Naive thymus-derived CD4-positive, alpha-beta T cell (primary cell): ENCODE measurements around the gene MAP1LC3B2. TPM values are rescaled to one million over a fixed set of nuclear protein-coding genes. Genes with fewer than 3 reads are reported as not detected.

Experiments
- ATAC-seq: fragments of 150-1000 bp; cut with Tn5 transposase; 2 replicates; pipeline ENCODE4 v1.10.0; 2021; ENCODE audit warnings: mild to moderate bottlenecking, moderate library complexity
- CTCF ChIA-PET: fragments of 350-600 bp; sonication (Branson Sonifier 250); formaldehyde crosslinking; loops from one replicate; lab custom pipeline; 2021; ENCODE audit warnings: antibody characterized with exemption; lab: Charles Lee
- POLR2A ChIA-PET: fragments of 350-600 bp; sonication (Branson Sonifier 250); formaldehyde crosslinking; loops from one replicate; lab custom pipeline; 2021; ENCODE audit warnings: antibody characterized with exemption, inconsistent platforms; lab: Charles Lee
- DNase-seq, 9 donors: peaks; one replicate each; pipeline versions ENCODE4 v3.0.0 to v3.0.0-alpha.2; 2020 to 2022; ENCODE audit warnings: mixed read lengths in 1 of 9
- H3K27ac ChIP-seq: one replicate; pipeline ENCODE4 v1.7.0; 2013; ENCODE audit warnings: mild to moderate bottlenecking, low read depth, low read length, moderate library complexity
- H3K27me3 ChIP-seq, 2 donors: one replicate each; pipeline ENCODE4 v1.7.0; 2013; ENCODE audit warnings: low read length in 2 of 2, mild to moderate bottlenecking in 2 of 2, moderate library complexity in 2 of 2; ENCODE audit not compliant: control insufficient read depth in 2 of 2, insufficient read depth in 2 of 2
- H3K36me3 ChIP-seq, 3 experiments: 1 replicate in 2 of 3; 2 replicates in 1 of 3; pipeline ENCODE4 v1.7.0; 2013; ENCODE audit warnings: low read length in 3 of 3, mild to moderate bottlenecking in 3 of 3, moderate library complexity in 1 of 3; ENCODE audit not compliant: insufficient read depth in 3 of 3, control insufficient read depth in 2 of 3
- H3K4me1 ChIP-seq, 2 donors: one replicate each; pipeline ENCODE4 v1.7.0; 2013; ENCODE audit warnings: low read length in 2 of 2, mild to moderate bottlenecking in 2 of 2, moderate library complexity in 1 of 2; ENCODE audit not compliant: control insufficient read depth in 2 of 2, insufficient read depth in 2 of 2
- H3K4me3 ChIP-seq: 2 replicates; pipeline ENCODE4 v1.7.0; 2013; ENCODE audit warnings: mild to moderate bottlenecking, low read length
- H3K9me3 ChIP-seq, 3 experiments: 1 replicate in 2 of 3; 2 replicates in 1 of 3; pipeline ENCODE4 v1.7.0; 2013; ENCODE audit warnings: low read length in 3 of 3; ENCODE audit not compliant: control insufficient read depth in 2 of 3
- H3K27ac Mint-ChIP-seq, 9 donors: one replicate each; pipeline ENCODE4 v1.8.0; 2020 to 2022; ENCODE audit warnings: mixed read lengths in 9 of 9, mild to moderate bottlenecking in 8 of 9, moderate library complexity in 5 of 9, inconsistent platforms in 2 of 9
- H3K27me3 Mint-ChIP-seq, 5 donors: one replicate each; pipeline ENCODE4 v1.8.0; 2021 to 2022; ENCODE audit warnings: mixed read lengths in 5 of 5, mild to moderate bottlenecking in 1 of 5
- H3K36me3 Mint-ChIP-seq, 5 donors: one replicate each; pipeline ENCODE4 v1.8.0; 2020 to 2022; ENCODE audit warnings: mixed read lengths in 5 of 5, mild to moderate bottlenecking in 3 of 5, inconsistent platforms in 1 of 5
- H3K4me1 Mint-ChIP-seq, 7 donors: one replicate each; pipeline ENCODE4 v1.8.0; 2020 to 2022; ENCODE audit warnings: mixed read lengths in 7 of 7, mild to moderate bottlenecking in 3 of 7, inconsistent platforms in 1 of 7
- H3K4me3 Mint-ChIP-seq, 10 donors: one replicate each; pipeline ENCODE4 v1.8.0; 2020 to 2022; ENCODE audit warnings: mild to moderate bottlenecking in 10 of 10, mixed read lengths in 10 of 10, moderate library complexity in 6 of 10, inconsistent platforms in 2 of 10
- H3K9me3 Mint-ChIP-seq, 11 donors: one replicate each; pipeline ENCODE4 v1.8.0; 2020 to 2022; ENCODE audit warnings: mixed read lengths in 11 of 11, mild to moderate bottlenecking in 4 of 11, inconsistent platforms in 1 of 11, moderate library complexity in 1 of 11
- intact Hi-C, 2 donors: fragments of 100-400 bp; cut with micrococcal nuclease; formaldehyde crosslinking; loops; one replicate each; pipeline ENCODE4 v1.15.1; 2023
- polyA plus RNA-seq, 2 donors: library from polyadenylated mRNA; unstranded; fragments of 300-500 nt; fragmentation: Illumina TruSeq; gene quantifications; one replicate each; pipeline ENCODE4 v1.2.3, GENCODE V29; 2021
- total RNA-seq, 6 experiments: library from RNA in 5 of 6; stranded (reverse) in 5 of 6; gene quantifications; 1 replicate in 5 of 6; 2 replicates in 1 of 6; pipeline ENCODE4 v1.2.3 and lab custom pipeline; 2021 to 2026

MAP1LC3B2 gene
- total and polyA plus RNA-seq, 7 experiments from 2014 or later: 0.48 to 6.6 (median 1.7) TPM

- Mint-ChIP-seq H3K36me3 (no peaks in the 10 kb centered on the region), H3K9me3 (peaks cover 0 to 5% (median 0%) of the 10 kb centered on the region in 11 donors), H3K27ac (peak overlapping the region in 3 of 9 donors; percentile 2 to 59 (median 8)), H3K4me1 (peaks cover 0 to 34% (median 16%) of the 10 kb centered on the region in 7 donors), H3K4me3 (no peak overlapping the region), H3K27me3 (peaks cover 0 to 2% (median 0%) of the 10 kb centered on the region in 5 donors)
- no peak for ATAC-seq
- DNase-seq: no peak
- POLR2A ChIA-PET: interaction anchor here (1.7 kb wide), 1 partner anchor 20 kb away, joined by 11 read pairs; the partner anchor contains the start of gene MAP1LC3B2
- CTCF ChIA-PET: interaction anchor here (1.9 kb wide), 1 partner anchor 20 kb away, joined by 5 read pairs; the partner anchor contains the start of gene MAP1LC3B2
- no peak overlapping the region for H3K27ac ChIP-seq
- no peaks in the 10 kb centered on the region for H3K36me3 ChIP-seq
- H3K4me3 ChIP-seq: no peak overlapping the region
- H3K4me1 ChIP-seq: no peaks in the 10 kb centered on the region
- no peaks in the 10 kb centered on the region for H3K9me3 ChIP-seq
- intact Hi-C loops: loop anchor here in 1 of 2 donors (10.0 kb wide), 1 partner anchor 55 kb away; no protein-coding TSS in a partner anchor
- no peaks in the 10 kb centered on the region for H3K27me3 ChIP-seq
These were observed 19.8 kb upstream of the MAP1LC3B2 start for GRCh38 chr12:116539361-116539771.

- Histone ChIP-seq H3K4me1 (no peaks in the 10 kb centered on the region), H3K4me3 (no peak overlapping the region), H3K27ac (no peak overlapping the region), H3K36me3 (no peaks in the 10 kb centered on the region), H3K27me3 (no peaks in the 10 kb centered on the region), H3K9me3 (no peaks in the 10 kb centered on the region)
- ChIA-PET CTCF (interaction anchor here (1.9 kb wide), 1 partner anchor 19 kb away, joined by 5 read pairs; the partner anchor contains the start of gene MAP1LC3B2), POLR2A (interaction anchor here (1.7 kb wide), 1 partner anchor 19 kb away, joined by 11 read pairs; the partner anchor contains the start of gene MAP1LC3B2)
- no peak for ATAC-seq
- H3K27ac Mint-ChIP-seq: peak overlapping the region in 1 of 9 donors; percentile 10
- H3K9me3 Mint-ChIP-seq: peaks cover 0 to 5% (median 0%) of the 10 kb centered on the region in 11 donors
- intact Hi-C loops: loop anchor here in 1 of 2 donors (10.0 kb wide), 1 partner anchor 55 kb away; no protein-coding TSS in a partner anchor
- H3K27me3 Mint-ChIP-seq: peaks cover 0 to 2% (median 0%) of the 10 kb centered on the region in 5 donors
- no peak for DNase-seq
- H3K36me3 Mint-ChIP-seq: no peaks in the 10 kb centered on the region
- peaks cover 0 to 31% (median 11%) of the 10 kb centered on the region in 7 donors for H3K4me1 Mint-ChIP-seq
- no peak overlapping the region for H3K4me3 Mint-ChIP-seq
These were observed 19.2 kb upstream of the MAP1LC3B2 start for GRCh38 chr12:116539905-116540482.

GRCh38 chr12:116540622-116541152 lies 18.5 kb upstream of the MAP1LC3B2 start:
- no peak overlapping the region for H3K4me3 Mint-ChIP-seq
- DNase-seq (no peak), ATAC-seq (no peak)
- ChIA-PET CTCF (interaction anchor here (1.9 kb wide), 1 partner anchor 18 kb away, joined by 5 read pairs; the partner anchor contains the start of gene MAP1LC3B2), POLR2A (interaction anchor here (1.7 kb wide), 1 partner anchor 19 kb away, joined by 11 read pairs; the partner anchor contains the start of gene MAP1LC3B2)
- peaks cover 0 to 5% (median 0%) of the 10 kb centered on the region in 11 donors for H3K9me3 Mint-ChIP-seq
- no peaks in the 10 kb centered on the region for H3K27me3 ChIP-seq
- H3K36me3 ChIP-seq: no peaks in the 10 kb centered on the region
- H3K4me1 ChIP-seq: no peaks in the 10 kb centered on the region
- intact Hi-C loops: no loop called here
- no peak overlapping the region for H3K27ac Mint-ChIP-seq
- H3K9me3 ChIP-seq: no peaks in the 10 kb centered on the region
- peaks cover 0 to 31% (median 10%) of the 10 kb centered on the region in 7 donors for H3K4me1 Mint-ChIP-seq
- no peaks in the 10 kb centered on the region for H3K36me3 Mint-ChIP-seq
- no peak overlapping the region for H3K27ac ChIP-seq
- no peak overlapping the region for H3K4me3 ChIP-seq
- H3K27me3 Mint-ChIP-seq: peaks cover 0 to 2% (median 0%) of the 10 kb centered on the region in 5 donors

- Mint-ChIP-seq H3K27ac (no peak overlapping the region), H3K36me3 (no peaks in the 10 kb centered on the region), H3K4me1 (peaks cover 0 to 28% (median 10%) of the 10 kb centered on the region in 7 donors), H3K4me3 (no peak overlapping the region), H3K27me3 (peaks cover 0 to 5% (median 0%) of the 10 kb centered on the region in 5 donors), H3K9me3 (peaks cover 0 to 5% (median 0%) of the 10 kb centered on the region in 11 donors)
- POLR2A ChIA-PET: no interaction called here
- DNase-seq (no peak), ATAC-seq (no peak)
- Histone ChIP-seq H3K9me3 (no peaks in the 10 kb centered on the region), H3K27ac (no peak overlapping the region), H3K36me3 (no peaks in the 10 kb centered on the region), H3K4me3 (no peak overlapping the region), H3K4me1 (no peaks in the 10 kb centered on the region), H3K27me3 (no peaks in the 10 kb centered on the region)
- CTCF ChIA-PET: no interaction called here
- intact Hi-C loops: no loop called here
These were observed 17.4 kb upstream of the MAP1LC3B2 start for GRCh38 chr12:116541547-116542344.

- no peaks in the 10 kb centered on the region for H3K9me3 ChIP-seq
- Mint-ChIP-seq H3K27me3 (peaks cover 0 to 5% (median 0%) of the 10 kb centered on the region in 5 donors), H3K4me1 (peaks cover 0 to 21% (median 6%) of the 10 kb centered on the region in 7 donors), H3K36me3 (no peaks in the 10 kb centered on the region), H3K4me3 (no peak overlapping the region), H3K9me3 (peaks cover 0 to 5% (median 0%) of the 10 kb centered on the region in 11 donors), H3K27ac (no peak overlapping the region)
- no peak for ATAC-seq
- H3K4me1 ChIP-seq: no peaks in the 10 kb centered on the region
- no peak for DNase-seq
- no peaks in the 10 kb centered on the region for H3K36me3 ChIP-seq
- no peak overlapping the region for H3K27ac ChIP-seq
- ChIA-PET POLR2A (no interaction called here), CTCF (no interaction called here)
- intact Hi-C loops: no loop called here
- H3K4me3 ChIP-seq: no peak overlapping the region
- no peaks in the 10 kb centered on the region for H3K27me3 ChIP-seq
These were observed 16.7 kb upstream of the MAP1LC3B2 start for GRCh38 chr12:116542345-116542956.

- Histone ChIP-seq H3K4me1 (no peaks in the 10 kb centered on the region), H3K4me3 (no peak overlapping the region), H3K36me3 (no peaks in the 10 kb centered on the region), H3K27me3 (no peaks in the 10 kb centered on the region), H3K9me3 (no peaks in the 10 kb centered on the region), H3K27ac (no peak overlapping the region)
- DNase-seq (no peak), ATAC-seq (no peak)
- ChIA-PET CTCF (interaction anchor here (0.8 kb wide), 1 partner anchor 53 kb away, joined by 7 read pairs; no protein-coding TSS in a partner anchor), POLR2A (no interaction called here)
- no peak overlapping the region for H3K4me3 Mint-ChIP-seq
- H3K4me1 Mint-ChIP-seq: peaks cover 0 to 10% (median 6%) of the 10 kb centered on the region in 7 donors
- peaks cover 0 to 11% (median 0%) of the 10 kb centered on the region in 5 donors for H3K27me3 Mint-ChIP-seq
- peaks cover 0 to 5% (median 0%) of the 10 kb centered on the region in 11 donors for H3K9me3 Mint-ChIP-seq
- H3K27ac Mint-ChIP-seq: peak overlapping the region in 1 of 9 donors; percentile 41
- no peaks in the 10 kb centered on the region for H3K36me3 Mint-ChIP-seq
- intact Hi-C loops: no loop called here
These were observed 14.5 kb upstream of the MAP1LC3B2 start for GRCh38 chr12:116544656-116545055.
